Panc1 (cell line): ENCODE data around the gene UBASH3B. TPM values are rescaled to one million over a fixed set of nuclear protein-coding genes. Genes with fewer than 3 reads are reported as not detected.

Experiments
- ATAC-seq: fragments of 200-7000 bp; cut with Tn5 transposase; 2 replicates; pipeline ENCODE4 v1.9.1; 2020; ENCODE audit warnings: mild to moderate bottlenecking, moderate library complexity
- BruUV-seq: library from RNA; stranded (reverse); fragments of 400-500 nt; replicated peaks from 2 replicates; lab custom pipeline; 2021; lab: Mats Ljungman, UMichigan
- CTCF ChIA-PET: fragments of 300-600 bp; sonication (Branson Sonifier 250); formaldehyde crosslinking; loops from one replicate; lab custom pipeline; 2022; ENCODE audit warnings: antibody characterized with exemption; lab: Charles Lee
- POLR2A ChIA-PET: fragments of 300-600 bp; sonication (Branson Sonifier 250); formaldehyde crosslinking; loops from one replicate; lab custom pipeline; 2022; ENCODE audit warnings: antibody characterized with exemption; lab: Charles Lee
- DNase-seq: peaks from one replicate; pipeline ENCODE4 v3.0.0-alpha.2; 2010; ENCODE audit warnings: low read depth, low spot score
- H3K27ac ChIP-seq: 2 replicates; pipeline ENCODE4 v1.5.1; 2011; ENCODE audit warnings: mild to moderate bottlenecking, low read length, inconsistent platforms
- H3K27me3 ChIP-seq: fragments of 200-500 bp; sonication (Bioruptor generic); 2 replicates; pipeline ENCODE4 v1.6.0; 2014; ENCODE audit warnings: low read length, inconsistent platforms; ENCODE audit not compliant: control insufficient read depth, insufficient read depth
- H3K36me3 ChIP-seq: fragments of 200-500 bp; sonication (Bioruptor generic); 2 replicates; pipeline ENCODE4 v1.5.1; 2014; ENCODE audit warnings: inconsistent platforms, mild to moderate bottlenecking, low read length, moderate library complexity; ENCODE audit not compliant: control insufficient read depth, insufficient read depth
- H3K4me1 ChIP-seq: 2 replicates; pipeline ENCODE4 v1.5.1; 2011; ENCODE audit warnings: inconsistent platforms, mild to moderate bottlenecking, low read length, moderate library complexity; ENCODE audit not compliant: control insufficient read depth, insufficient read depth
- H3K4me3 ChIP-seq, 2 experiments: 2 replicates each; pipeline ENCODE4 v1.5.1; 2011 to 2012; ENCODE audit warnings: low read depth in 2 of 2, low read length in 2 of 2, mild to moderate bottlenecking in 2 of 2, inconsistent platforms in 1 of 2, moderate library complexity in 1 of 2
- H3K9me3 ChIP-seq: fragments of 200-500 bp; sonication (Bioruptor generic); 2 replicates; pipeline ENCODE4 v1.5.1; 2014; ENCODE audit warnings: low read depth, mild to moderate bottlenecking, inconsistent platforms, low read length, moderate library complexity; ENCODE audit not compliant: control insufficient read depth, insufficient read depth
- CTCF ChIP-seq: fragments of 450-650 bp; IDR thresholded peaks from 2 replicates; pipeline ENCODE4 v1.5.1; 2017; ENCODE audit warnings: mild to moderate bottlenecking
- POLR2AphosphoS5 ChIP-seq: IDR thresholded peaks from 2 replicates; pipeline ENCODE4 v1.6.1; 2012; ENCODE audit warnings: mild to moderate bottlenecking, low read depth, low read length, moderate library complexity
- REST ChIP-seq, 2 experiments: IDR thresholded peaks; 2 replicates each; pipeline ENCODE4 v1.6.1; 2011 to 2012; ENCODE audit warnings: low read depth in 2 of 2, control low read depth in 1 of 2, low read length in 1 of 2, mild to moderate bottlenecking in 1 of 2, moderate library complexity in 1 of 2; ENCODE audit not compliant: insufficient read depth in 1 of 2
- SIN3A ChIP-seq: IDR thresholded peaks from 2 replicates; pipeline ENCODE4 v1.6.1; 2012; ENCODE audit warnings: low read depth, mild to moderate bottlenecking, low read length, moderate library complexity, borderline replicate concordance; ENCODE audit not compliant: insufficient read depth
- TCF7L2 ChIP-seq: IDR thresholded peaks from 2 replicates; pipeline ENCODE4 v1.6.1; 2011; ENCODE audit warnings: mild to moderate bottlenecking, low read depth, low read length, inconsistent platforms
- in situ Hi-C: cut with HindIII; loops from 2 replicates; pipeline ENCODE4 v1.10.0; 2016; ENCODE audit warnings: low sequenced_read_pairs, low pct_unique_long_range_greater_than_20kb
- intact Hi-C: fragments of 100-400 bp; cut with micrococcal nuclease; formaldehyde crosslinking; loops from one replicate; pipeline ENCODE4 v1.10.0; 2022; ENCODE audit not compliant: unreplicated experiment
- total RNA-seq: library from RNA; stranded (reverse); gene quantifications from one replicate; pipeline ENCODE4 v1.2.1, GENCODE V29; 2021; ENCODE audit not compliant: unreplicated experiment

Gene UBASH3B
- total RNA-seq, 1 experiment from 2014 or later: 55.1 TPM

- H3K36me3 ChIP-seq: no peaks in the 10 kb centered on the region
- CTCF ChIA-PET: interaction anchor here (1.2 kb wide), 1 partner anchor 187 kb away, joined by 4 read pairs; no protein-coding TSS in a partner anchor
- in situ Hi-C loops (no loop called here), intact Hi-C loops (no loop called here)
- no peak overlapping the region for H3K27ac ChIP-seq
- DNase-seq (no peak), ATAC-seq (0 out of 2 replicates have a peak, but pooled peaks have one; percentile 39)
- H3K4me1 ChIP-seq: no peaks in the 10 kb centered on the region
- peaks cover 11% of the 10 kb centered on the region; the same call in 1 of the 2 replicates for H3K9me3 ChIP-seq
- no peak overlapping the region for H3K4me3 ChIP-seq
- no peak for TF ChIP-seq CTCF
- POLR2A ChIA-PET: no interaction called here
- no peaks in the 10 kb centered on the region for H3K27me3 ChIP-seq
- no TSS peak for BruUV-seq
Observed at GRCh38 chr11:122815900-122816299, 160.4 kb downstream of the UBASH3B start.

- H3K4me3 ChIP-seq: no peak overlapping the region
- no peaks in the 10 kb centered on the region for H3K36me3 ChIP-seq
- intact Hi-C loops: no loop called here
- POLR2A ChIA-PET: no interaction called here
- CTCF ChIA-PET: interaction anchor here (1.2 kb wide), 1 partner anchor 188 kb away, joined by 4 read pairs; no protein-coding TSS in a partner anchor
- peaks cover 11% of the 10 kb centered on the region; the same call in 1 of the 2 replicates for H3K9me3 ChIP-seq
- no TSS peak for BruUV-seq
- H3K4me1 ChIP-seq: no peaks in the 10 kb centered on the region
- H3K27ac ChIP-seq: no peak overlapping the region
- DNase-seq (no peak), ATAC-seq (no peak)
- no peaks in the 10 kb centered on the region for H3K27me3 ChIP-seq
- in situ Hi-C loops: no loop called here
- TF ChIP-seq REST (IDR thresholded peaks at IDR 0.05; ENCODE audit: insufficient read depth in 1 of 2, low read depth in 2 of 2, low read length in 1 of 2): no peak
- TF ChIP-seq POLR2AphosphoS5: no peak
- no peak for TF ChIP-seq CTCF
- TF ChIP-seq SIN3A: no peak
- TF ChIP-seq TCF7L2: no peak
Observed at GRCh38 chr11:122816761-122817520, 161.4 kb downstream of the UBASH3B start.
